Activated CD8-positive, alpha-beta memory T cell treated with anti-CD3 and anti-CD28 coated beads for 36 hours (primary cell): Measurements from ENCODE around the gene TTC6. TPM values are rescaled to one million over a fixed set of nuclear protein-coding genes. Genes with fewer than 3 reads are reported as not detected.
"Not testable (repeated sequence)": the region's sequence is repeated elsewhere in the genome, so short reads cannot be mapped to it uniquely, and the experiment has no call there.

Experiments
- CTCF ChIA-PET: fragments of 350-600 bp; sonication (Branson Sonifier 250); formaldehyde crosslinking; loops from one replicate; lab custom pipeline; 2021; ENCODE audit warnings: antibody characterized with exemption; lab: Charles Lee
- POLR2A ChIA-PET: fragments of 350-600 bp; sonication (Branson Sonifier 250); formaldehyde crosslinking; loops from one replicate; lab custom pipeline; 2021; ENCODE audit warnings: antibody characterized with exemption; lab: Charles Lee
- total RNA-seq, 2 experiments: library from RNA; stranded (reverse); gene quantifications; one replicate each; pipeline ENCODE4 v1.2.3, GENCODE V29; 2021

Gene TTC6, protein sequence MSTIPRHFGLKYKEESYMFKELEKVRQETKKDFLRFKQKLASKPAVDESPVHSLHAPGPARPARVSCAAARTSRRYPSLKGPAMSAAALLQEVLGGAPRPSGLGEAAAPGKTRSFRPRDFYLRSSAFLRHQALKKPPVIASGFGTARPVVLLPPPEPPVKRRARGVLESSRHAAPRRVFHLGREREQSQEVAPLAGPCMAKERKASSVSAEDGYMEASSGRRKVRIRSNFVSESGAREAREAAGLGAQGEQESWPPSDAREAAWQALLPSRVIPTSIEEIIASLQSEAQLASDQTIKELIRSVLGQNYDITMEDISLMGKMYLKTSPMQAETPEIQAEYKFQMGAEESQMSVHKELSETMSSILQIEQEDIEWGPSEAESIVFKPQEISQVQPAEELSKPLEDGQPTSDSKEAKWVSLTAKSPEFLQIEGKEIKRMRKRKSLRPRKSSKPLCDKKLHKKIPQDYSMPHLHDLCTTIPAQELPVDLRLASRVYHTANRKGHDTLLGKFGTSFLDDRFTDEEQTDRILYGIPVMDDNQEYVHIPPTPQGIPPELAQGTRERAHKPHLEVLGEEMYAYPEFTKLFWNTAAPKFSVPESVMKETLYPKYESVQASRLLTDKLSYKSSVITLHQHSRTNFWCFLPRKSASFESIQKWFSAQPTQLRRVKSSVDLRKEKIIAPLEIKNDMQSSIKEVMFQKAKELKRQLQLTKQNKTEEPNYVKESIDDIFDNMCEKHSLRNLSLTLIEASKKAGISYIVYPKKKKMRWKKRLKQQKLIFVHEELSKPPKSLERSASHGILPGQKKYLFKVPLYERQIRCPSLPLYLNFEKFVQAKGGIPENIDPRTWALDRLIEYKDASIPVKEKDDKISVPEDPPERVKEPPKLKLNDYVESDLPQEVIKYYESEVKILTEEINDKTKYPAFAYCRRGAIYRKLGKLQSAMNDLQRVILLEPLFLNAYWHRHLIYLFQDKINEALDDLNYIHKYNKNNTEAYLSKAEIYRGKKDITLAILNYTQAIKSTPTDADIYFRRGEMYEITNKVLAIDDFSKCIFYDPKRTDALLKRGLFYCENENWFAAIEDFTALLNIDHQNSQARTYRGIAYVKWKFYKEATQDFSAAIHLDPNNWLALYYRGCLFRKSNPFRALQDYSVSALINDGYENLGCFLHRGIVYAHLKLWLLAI (N-terminal part only)
- not detected for total RNA-seq

- CTCF ChIA-PET: no interaction called here
Observed at GRCh38 chr14:37594971-37595808, at the start of gene TTC6, which contains the start of gene FOXA1. TTC6 (plus strand) TSS chr14:37595629; CDS start chr14:37622065, 26,436 bp downstream. FOXA1 (minus strand) TSS chr14:37595249; CDS start chr14:37594972, 277 bp downstream.

DNA sequence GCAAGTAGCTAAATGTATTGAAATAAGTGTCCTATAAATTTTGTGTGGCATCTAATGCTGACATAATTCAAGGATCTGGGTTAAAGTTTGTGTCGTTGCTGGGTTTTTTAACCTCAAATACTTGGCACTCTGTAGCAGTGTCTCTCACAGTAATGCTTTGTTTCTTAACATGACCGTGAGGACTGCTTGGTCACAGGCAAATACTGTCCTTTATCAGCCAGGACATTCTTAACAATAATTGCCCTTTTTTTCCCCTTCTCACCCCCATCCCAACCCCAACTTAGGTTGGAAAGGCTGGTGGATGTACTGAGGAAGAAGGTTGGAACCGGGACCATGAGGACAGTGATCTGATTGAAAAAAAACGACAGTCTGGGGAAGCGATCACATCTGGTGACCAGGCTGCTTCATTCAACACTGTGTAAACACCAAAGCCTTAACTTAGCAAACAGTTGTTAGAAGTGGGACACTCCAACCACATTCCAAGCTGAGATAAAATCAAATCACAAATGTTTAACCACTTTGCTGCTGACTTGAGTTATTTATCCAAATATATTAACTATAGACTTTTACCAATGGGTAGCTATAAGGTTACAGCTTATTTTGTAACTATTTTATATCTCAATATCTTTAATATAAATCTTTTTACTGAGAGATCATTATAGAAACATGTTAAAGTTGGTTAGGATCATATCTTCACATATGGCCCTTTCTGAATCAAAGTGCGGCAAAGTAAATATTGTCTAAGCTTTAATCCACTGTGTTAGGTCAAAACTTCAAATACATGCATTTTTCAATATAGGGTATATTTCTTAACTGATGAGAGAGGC is 48.6 kb upstream of the TTC6 start:
- POLR2A ChIA-PET: no interaction called here
- CTCF ChIA-PET: no interaction called here

More at GRCh38 chr14:37594971-37595808, at the start of gene TTC6, which contains the start of gene FOXA1:
- POLR2A ChIA-PET: no interaction called here

- ChIA-PET CTCF (no interaction called here), POLR2A (no interaction called here)
Observed at GRCh38 chr14:37550511-37550910, 44.9 kb upstream of the TTC6 start.

GRCh38 chr14:37551119-37551518 is 44.3 kb upstream of the TTC6 start:
- ChIA-PET POLR2A (no interaction called here), CTCF (no interaction called here)

- CTCF ChIA-PET: no interaction called here
- POLR2A ChIA-PET: interaction anchor here (0.7 kb wide), 1 partner anchor 293 kb away, joined by 4 read pairs; no protein-coding TSS in a partner anchor
Observed at GRCh38 chr14:37553935-37554550, 41.4 kb upstream of the TTC6 start.

GRCh38 chr14:37555596-37555995 is 39.8 kb upstream of the TTC6 start:
- POLR2A ChIA-PET, CTCF ChIA-PET: not testable (repeated sequence)

GRCh38 chr14:37558740-37559139 is 36.7 kb upstream of the TTC6 start:
- POLR2A ChIA-PET: no interaction called here

GRCh38 chr14:37559386-37559785 is 36.0 kb upstream of the TTC6 start:
- ChIA-PET POLR2A (no interaction called here), CTCF (no interaction called here)

More at GRCh38 chr14:37558740-37559139, 36.7 kb upstream of the TTC6 start:
- CTCF ChIA-PET: no interaction called here

DNA sequence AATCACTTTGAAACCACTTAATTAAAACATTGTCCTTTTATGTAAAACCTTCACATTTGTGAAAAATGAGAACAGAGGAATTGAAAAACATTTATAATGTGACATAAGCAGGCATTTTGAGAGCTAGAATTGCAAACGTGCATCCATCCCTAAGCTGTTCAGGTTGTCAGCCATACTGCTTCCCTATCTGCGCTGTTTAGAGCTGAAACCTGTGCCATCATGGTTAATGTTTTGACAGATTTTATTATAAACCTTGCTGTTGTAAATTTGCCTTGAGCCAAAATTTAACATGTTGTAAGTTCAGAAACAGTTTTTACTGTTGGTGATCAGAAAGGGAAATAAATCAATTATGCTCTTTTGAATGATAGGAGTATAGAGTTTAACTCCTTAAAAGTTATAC is 32.2 kb upstream of the TTC6 start:
- CTCF ChIA-PET: no interaction called here
- POLR2A ChIA-PET: no interaction called here

- ChIA-PET POLR2A (no interaction called here), CTCF (no interaction called here)
Observed at GRCh38 chr14:37565550-37565949, 29.9 kb upstream of the TTC6 start.

DNA sequence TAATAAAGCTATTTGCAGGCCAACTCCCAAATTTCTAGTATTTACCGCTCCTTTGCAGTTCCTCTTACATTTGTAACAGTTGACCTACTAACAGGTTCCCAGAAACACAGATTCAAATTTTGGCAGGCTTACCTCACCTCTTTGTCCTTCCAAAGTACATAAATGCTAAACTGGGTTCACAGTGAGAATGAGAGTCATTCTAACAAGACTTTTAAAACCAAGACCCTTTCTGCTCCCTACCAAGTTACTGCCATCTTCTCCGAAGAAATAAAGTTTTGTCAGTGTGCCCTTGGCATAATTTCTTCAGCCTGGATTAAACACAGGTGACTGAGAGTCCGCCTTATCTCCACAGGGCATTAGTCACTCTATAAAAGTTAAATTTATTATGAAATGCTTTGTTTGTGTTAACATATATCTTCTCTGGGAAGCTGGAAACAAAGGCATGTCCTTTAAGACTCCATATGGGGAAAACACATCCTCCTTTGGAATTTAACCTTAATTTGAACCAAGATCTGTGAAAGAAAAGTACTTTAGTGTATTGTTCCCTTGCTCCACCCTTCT is 28.5 kb upstream of the TTC6 start:
- POLR2A ChIA-PET: no interaction called here
- CTCF ChIA-PET: no interaction called here

DNA sequence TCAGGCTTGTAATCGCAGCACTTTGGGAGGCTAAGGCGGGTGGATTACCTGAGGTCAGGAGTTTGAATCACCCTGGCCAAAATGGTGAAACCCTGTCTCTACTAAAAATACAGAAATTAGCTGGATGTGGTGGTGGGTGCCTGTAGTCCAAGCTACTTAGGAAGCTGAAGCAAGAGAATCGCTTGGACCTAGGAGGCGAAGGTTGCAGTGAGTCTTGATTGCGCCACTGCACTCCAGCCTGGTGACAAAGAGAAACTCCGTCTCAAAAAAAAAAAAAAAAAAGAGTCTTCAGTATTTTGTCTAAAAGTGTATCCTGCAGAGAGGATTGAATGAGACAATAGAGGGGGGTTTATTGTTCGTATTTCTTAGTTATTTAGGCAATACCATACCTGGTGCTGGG is 25.7 kb upstream of the TTC6 start:
- POLR2A ChIA-PET: no interaction called here
- CTCF ChIA-PET: interaction anchor here (0.6 kb wide), 1 partner anchor 66 kb away, joined by 5 read pairs; no protein-coding TSS in a partner anchor

DNA sequence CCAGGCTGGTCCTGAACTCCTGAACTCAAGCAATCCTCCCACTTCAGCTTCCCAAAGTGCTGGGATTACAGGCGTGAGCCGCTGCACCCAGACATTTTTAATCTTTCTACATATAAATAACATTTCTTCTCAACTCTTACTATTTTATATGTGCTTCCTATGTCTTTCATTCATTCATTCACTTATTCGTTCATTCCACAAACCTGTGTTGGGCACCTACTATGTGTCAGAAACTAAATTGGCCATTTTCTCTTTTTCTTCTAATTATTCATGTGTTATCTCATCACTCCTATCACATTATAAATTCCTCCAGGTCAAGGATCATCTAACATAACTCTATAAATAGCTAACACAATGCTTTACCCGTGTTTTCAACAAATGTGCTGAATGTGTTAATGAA is 24.0 kb upstream of the TTC6 start:
- CTCF ChIA-PET: no interaction called here
- POLR2A ChIA-PET: no interaction called here

DNA sequence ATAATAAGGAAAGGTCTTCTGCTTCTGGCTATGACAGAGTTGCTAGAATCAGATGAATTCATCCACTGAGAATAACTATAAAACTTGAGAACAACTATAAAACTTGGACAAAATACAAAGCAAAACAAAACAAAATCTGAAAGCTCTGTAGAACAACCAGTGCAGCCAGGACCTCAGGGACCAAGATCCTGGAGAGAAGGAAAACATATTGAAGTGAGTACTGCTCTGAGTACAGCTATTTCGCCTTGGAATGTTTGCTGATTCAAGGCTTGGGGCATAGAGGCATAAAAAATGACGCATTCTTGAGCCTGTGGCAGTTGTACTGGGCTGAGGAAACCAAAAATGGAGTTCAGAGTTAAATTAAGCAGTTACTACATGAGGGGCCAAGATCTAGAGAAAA is 22.1 kb upstream of the TTC6 start:
- ChIA-PET CTCF (no interaction called here), POLR2A (no interaction called here)

DNA sequence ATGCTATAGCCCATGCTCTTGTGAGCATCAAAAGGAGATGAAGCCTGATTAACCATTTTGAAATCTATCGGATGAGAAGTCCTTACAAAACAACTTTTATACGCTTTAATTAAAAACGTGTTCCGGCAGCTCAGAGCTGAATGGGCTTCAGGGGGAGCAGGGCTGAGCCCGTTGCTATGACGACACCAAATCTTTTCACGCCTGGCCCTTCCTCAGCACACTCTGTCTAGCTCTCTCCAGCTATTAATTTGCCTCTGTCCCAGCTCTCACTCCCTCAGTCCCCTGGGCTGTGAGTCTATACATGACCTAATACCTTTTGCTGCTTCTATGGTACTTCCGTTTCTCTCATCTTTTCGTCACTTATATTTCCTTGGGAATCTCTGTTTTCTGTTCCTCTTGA is 16.2 kb upstream of the TTC6 start:
- POLR2A ChIA-PET: no interaction called here
- CTCF ChIA-PET: no interaction called here

DNA sequence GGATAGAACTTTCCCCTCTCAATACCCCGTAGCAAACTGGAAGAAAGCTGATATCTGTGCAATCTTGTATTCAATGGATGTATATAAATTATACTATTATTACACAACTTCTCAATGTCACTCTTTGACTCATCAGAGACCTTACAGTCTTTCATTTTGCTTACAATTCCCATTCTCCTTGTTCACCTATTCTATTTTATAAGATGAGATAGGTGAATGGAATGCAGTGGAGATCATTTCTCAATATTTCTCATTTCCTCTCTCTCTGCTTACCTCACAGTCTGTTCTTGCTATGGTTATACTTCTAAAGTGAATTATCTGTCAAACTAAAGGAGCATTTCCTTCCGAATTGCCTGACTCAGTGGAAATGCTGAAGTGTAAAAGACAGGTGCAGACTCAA is 15.3 kb upstream of the TTC6 start:
- CTCF ChIA-PET: no interaction called here
- POLR2A ChIA-PET: no interaction called here
